Retinal pigment epithelial cell (primary cell): Measurements from ENCODE around the gene ALDOC.
A peak's percentile ranks its signal among the peaks of the same experiment; 100 is the strongest.

ENCODE experiments used
- DNase-seq: peaks from one replicate; pipeline ENCODE4 v3.0.0-alpha.2; 2010; ENCODE audit warnings: low read depth
- H3K4me3 ChIP-seq: 2 replicates; pipeline ENCODE4 v1.5.1; 2011; ENCODE audit warnings: mild to moderate bottlenecking, low read length, control low read depth, moderate library complexity
- CTCF ChIP-seq: conservative IDR thresholded peaks from 2 replicates; pipeline ENCODE4 v1.5.1; 2011; ENCODE audit warnings: low read depth, low read length, control low read depth, inconsistent platforms

The ALDOC gene

GRCh38 chr17:28598799-28599310 lies 22.2 kb upstream of the ALDOC start, which contains the start of gene SPAG5:
Gene SPAG5 (minus strand): TSS chr17:28599025. CDS start chr17:28598946, 79 bp downstream.
- H3K4me3 ChIP-seq: peak within 1 kb of the TSS; percentile 89
- no peak for TF ChIP-seq CTCF
- peak; percentile 69 for DNase-seq

GRCh38 chr17:28598389-28598788 lies 21.7 kb upstream of the ALDOC start:
- H3K4me3 ChIP-seq: peak overlapping the region; percentile 89
- DNase-seq: no peak
- no peak for TF ChIP-seq CTCF

GRCh38 chr17:28597606-28598383 lies 21.1 kb upstream of the ALDOC start:
- peak overlapping the region; percentile 89 for H3K4me3 ChIP-seq
- DNase-seq: no peak
- no peak for TF ChIP-seq CTCF

- TF ChIP-seq CTCF: no peak
- DNase-seq: no peak
- no peak overlapping the region for H3K4me3 ChIP-seq
These were observed 15.6 kb upstream of the ALDOC start for GRCh38 chr17:28592260-28592659.

- no peak overlapping the region for H3K4me3 ChIP-seq
- no peak for TF ChIP-seq CTCF
- DNase-seq: no peak
These were observed 9.2 kb upstream of the ALDOC start for GRCh38 chr17:28585851-28586250.

GRCh38 chr17:28584434-28584833 lies 7.7 kb upstream of the ALDOC start:
- no peak overlapping the region for H3K4me3 ChIP-seq
- no peak for TF ChIP-seq CTCF
- DNase-seq: no peak

GRCh38 chr17:28582513-28582912 lies 5.8 kb upstream of the ALDOC start:
- TF ChIP-seq CTCF: no peak
- DNase-seq: no peak

More at GRCh38 chr17:28582513-28582912, 5.8 kb upstream of the ALDOC start:
- H3K4me3 ChIP-seq: no peak overlapping the region
